NB4 (cell line): ENCODE results near the gene PALM.

Experiments used
- POLR2A ChIP-seq: IDR thresholded peaks from 2 replicates; pipeline ENCODE4 v1.6.1; 2011; ENCODE audit warnings: mild to moderate bottlenecking; ENCODE audit not compliant: insufficient read length; ENCODE audit errors: extremely low read depth
- TF ChIP-seq, protein P1 (sequence below): IDR thresholded peaks from 2 replicates; pipeline ENCODE4 v1.6.1; 2011; ENCODE audit warnings: low read depth, low read length
- TF ChIP-seq, protein P2 (sequence below): IDR thresholded peaks from one replicate; pipeline ENCODE4 v1.5.1; 2012; ENCODE audit warnings: low read depth, low read length

GRCh38 chr19:720345-721160, 11.8 kb downstream of the PALM start:
- TF ChIP-seq, protein P1, sequence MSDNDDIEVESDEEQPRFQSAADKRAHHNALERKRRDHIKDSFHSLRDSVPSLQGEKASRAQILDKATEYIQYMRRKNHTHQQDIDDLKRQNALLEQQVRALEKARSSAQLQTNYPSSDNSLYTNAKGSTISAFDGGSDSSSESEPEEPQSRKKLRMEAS, result no peak
- TF ChIP-seq, protein P2, sequence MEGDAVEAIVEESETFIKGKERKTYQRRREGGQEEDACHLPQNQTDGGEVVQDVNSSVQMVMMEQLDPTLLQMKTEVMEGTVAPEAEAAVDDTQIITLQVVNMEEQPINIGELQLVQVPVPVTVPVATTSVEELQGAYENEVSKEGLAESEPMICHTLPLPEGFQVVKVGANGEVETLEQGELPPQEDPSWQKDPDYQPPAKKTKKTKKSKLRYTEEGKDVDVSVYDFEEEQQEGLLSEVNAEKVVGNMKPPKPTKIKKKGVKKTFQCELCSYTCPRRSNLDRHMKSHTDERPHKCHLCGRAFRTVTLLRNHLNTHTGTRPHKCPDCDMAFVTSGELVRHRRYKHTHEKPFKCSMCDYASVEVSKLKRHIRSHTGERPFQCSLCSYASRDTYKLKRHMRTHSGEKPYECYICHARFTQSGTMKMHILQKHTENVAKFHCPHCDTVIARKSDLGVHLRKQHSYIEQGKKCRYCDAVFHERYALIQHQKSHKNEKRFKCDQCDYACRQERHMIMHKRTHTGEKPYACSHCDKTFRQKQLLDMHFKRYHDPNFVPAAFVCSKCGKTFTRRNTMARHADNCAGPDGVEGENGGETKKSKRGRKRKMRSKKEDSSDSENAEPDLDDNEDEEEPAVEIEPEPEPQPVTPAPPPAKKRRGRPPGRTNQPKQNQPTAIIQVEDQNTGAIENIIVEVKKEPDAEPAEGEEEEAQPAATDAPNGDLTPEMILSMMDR, result no peak
- TF ChIP-seq POLR2A, result no peak
